Measurements from ENCODE around the gene CLIC4. TPM values are rescaled to one million over a fixed set of nuclear protein-coding genes. Genes with fewer than 3 reads are reported as not detected.

CLIC4 gene
- total RNA-seq, 1 experiment from 2014 or later: 230 TPM

DNA sequence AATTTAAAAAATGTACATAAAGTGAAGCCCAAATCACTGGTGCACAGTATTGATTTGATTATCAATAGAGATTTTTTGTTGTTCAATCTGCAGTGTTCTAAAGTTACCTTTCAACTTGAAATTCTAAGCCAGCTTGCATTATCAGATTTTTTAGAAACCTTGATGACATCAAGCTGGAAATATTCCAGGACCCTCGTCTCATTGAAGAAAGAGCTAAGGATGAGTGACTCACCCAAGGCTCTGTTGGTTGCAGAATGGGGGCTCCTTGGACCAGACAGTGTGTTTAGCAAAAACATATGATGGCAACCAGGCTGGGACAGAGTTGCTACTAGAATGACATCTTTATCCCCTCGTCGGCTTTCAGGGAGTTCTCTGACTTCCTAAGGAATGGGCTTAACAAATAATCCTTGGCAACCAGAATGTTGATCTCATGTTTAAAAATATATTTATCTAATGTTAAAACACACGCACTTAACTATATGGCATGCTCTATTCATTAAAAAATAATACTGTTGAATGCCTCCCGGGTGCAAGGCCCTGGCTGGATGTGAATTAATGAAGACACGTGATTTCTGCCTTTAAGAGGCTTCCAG lies 105.2 kb downstream of the CLIC4 start:
- Histone ChIP-seq H2BK12ac (ENCODE audit: insufficient read length, low read depth, low read length) (no peak overlapping the region), H3K18ac (ENCODE audit: insufficient read length, low read depth, low read length) (no peak overlapping the region), H3K4me2 (ENCODE audit: insufficient read depth, insufficient read length, low read length) (no peak overlapping the region), H2BK120ac (ENCODE audit: low read depth, low read length, poor library complexity, severe bottlenecking) (no peak overlapping the region), H3K23ac (ENCODE audit: insufficient read length, low read depth, low read length) (no peak overlapping the region), H2AFZ (ENCODE audit: low read length) (no peak overlapping the region), H4K5ac (ENCODE audit: insufficient read length, low read depth, low read length) (no peak overlapping the region), H4K20me1 (ENCODE audit: control insufficient read depth, insufficient read depth, insufficient read length) (no peaks in the 10 kb centered on the region), H3K27me3 (ENCODE audit: insufficient read depth, low read length) (peaks cover 2% of the 10 kb centered on the region; the same call in 1 of the 2 replicates), H3K4me1 (ENCODE audit: insufficient read depth, low read length) (no peaks in the 10 kb centered on the region), H3K4ac (ENCODE audit: low read depth, low read length) (no peak overlapping the region), H3K9ac (ENCODE audit: extremely low read depth, insufficient read length, low read length) (no peak overlapping the region), H4K91ac (ENCODE audit: insufficient read length, low read depth, low read length) (no peak overlapping the region), H3K9me3 (ENCODE audit: control insufficient read depth, low read depth, low read length) (no peaks in the 10 kb centered on the region), H2BK15ac (ENCODE audit: low read depth, low read length) (no peak overlapping the region), H4K8ac (replicated peaks; ENCODE audit: insufficient read length, low read depth, low read length) (no peak overlapping the region), H2BK5ac (ENCODE audit: insufficient read length, low read length) (no peak overlapping the region), H3K27ac (ENCODE audit: insufficient read length, low read depth, low read length) (no peak overlapping the region), H3T11ph (ENCODE audit: low read length) (no peak overlapping the region), H3K23me2 (ENCODE audit: insufficient read length, low read depth, low read length, poor library complexity, severe bottlenecking) (peaks cover 7% of the 10 kb centered on the region), H2BK20ac (ENCODE audit: low read depth, low read length, poor library complexity, severe bottlenecking) (no peak overlapping the region), H3K79me1 (ENCODE audit: insufficient read depth, low read depth, low read length, poor library complexity, severe bottlenecking) (no peaks in the 10 kb centered on the region), H3K14ac (ENCODE audit: insufficient read depth, low read length) (no peak overlapping the region), H3K56ac (ENCODE audit: insufficient read length, low read depth, low read length) (no peak overlapping the region), H3K79me2 (ENCODE audit: insufficient read depth, low read length) (no peaks in the 10 kb centered on the region), H2AK5ac (ENCODE audit: insufficient read length, low read length) (no peak overlapping the region)
- DNase-seq: no peak
- TF ChIP-seq, protein P1, sequence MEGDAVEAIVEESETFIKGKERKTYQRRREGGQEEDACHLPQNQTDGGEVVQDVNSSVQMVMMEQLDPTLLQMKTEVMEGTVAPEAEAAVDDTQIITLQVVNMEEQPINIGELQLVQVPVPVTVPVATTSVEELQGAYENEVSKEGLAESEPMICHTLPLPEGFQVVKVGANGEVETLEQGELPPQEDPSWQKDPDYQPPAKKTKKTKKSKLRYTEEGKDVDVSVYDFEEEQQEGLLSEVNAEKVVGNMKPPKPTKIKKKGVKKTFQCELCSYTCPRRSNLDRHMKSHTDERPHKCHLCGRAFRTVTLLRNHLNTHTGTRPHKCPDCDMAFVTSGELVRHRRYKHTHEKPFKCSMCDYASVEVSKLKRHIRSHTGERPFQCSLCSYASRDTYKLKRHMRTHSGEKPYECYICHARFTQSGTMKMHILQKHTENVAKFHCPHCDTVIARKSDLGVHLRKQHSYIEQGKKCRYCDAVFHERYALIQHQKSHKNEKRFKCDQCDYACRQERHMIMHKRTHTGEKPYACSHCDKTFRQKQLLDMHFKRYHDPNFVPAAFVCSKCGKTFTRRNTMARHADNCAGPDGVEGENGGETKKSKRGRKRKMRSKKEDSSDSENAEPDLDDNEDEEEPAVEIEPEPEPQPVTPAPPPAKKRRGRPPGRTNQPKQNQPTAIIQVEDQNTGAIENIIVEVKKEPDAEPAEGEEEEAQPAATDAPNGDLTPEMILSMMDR (conservative IDR thresholded peaks at IDR 0.05): no peak
- Mint-ChIP-seq H3K36me3 (ENCODE audit: insufficient read depth in 1 of 3, low read depth in 3 of 3) (no peaks in the 10 kb centered on the region), H3K4me1 (peaks cover 3 to 4% of the 10 kb centered on the region in 2 experiments; a peak in 2 of 4 replicates), H3K27ac (no peak overlapping the region), H3K27me3 (ENCODE audit: low read depth) (peaks cover 19% of the 10 kb centered on the region), H3K9me3 (no peaks in the 10 kb centered on the region), H3K4me3 (no peak overlapping the region)
- WGBS (ENCODE audit: extremely low coverage, insufficient read length, low lambda C conversion rate): no CpG with 5 or more reads among the region's 6 CpGs

Measured in H9 (cell line).